GM23248 (cell line): ENCODE results near the gene AK5.
"Not testable (repeated sequence)": the region's sequence is repeated elsewhere in the genome, so short reads cannot be mapped to it uniquely, and the experiment has no call there.

ENCODE experiments used
- EZH2 ChIP-seq: fragments of 200-600 bp; sonication (generic); IDR thresholded peaks from 2 replicates; pipeline ENCODE4 v1.6.1; 2018; ENCODE audit warnings: antibody characterized with exemption, mild to moderate bottlenecking; ENCODE audit not compliant: insufficient read depth, poor library complexity, severe bottlenecking
- EZH2phosphoT487 ChIP-seq: fragments of 200-600 bp; sonication (generic); IDR thresholded peaks from 2 replicates; pipeline ENCODE4 v1.6.1; 2018; ENCODE audit warnings: antibody characterized with exemption, moderate library complexity, mild to moderate bottlenecking, low read depth; ENCODE audit not compliant: insufficient read depth

GRCh38 chr1:77531596-77532280 is 249.9 kb downstream of the AK5 start:
- TF ChIP-seq EZH2phosphoT487, EZH2: not testable (repeated sequence)
